Measurements from ENCODE around the gene KCNMA1.

DNA sequence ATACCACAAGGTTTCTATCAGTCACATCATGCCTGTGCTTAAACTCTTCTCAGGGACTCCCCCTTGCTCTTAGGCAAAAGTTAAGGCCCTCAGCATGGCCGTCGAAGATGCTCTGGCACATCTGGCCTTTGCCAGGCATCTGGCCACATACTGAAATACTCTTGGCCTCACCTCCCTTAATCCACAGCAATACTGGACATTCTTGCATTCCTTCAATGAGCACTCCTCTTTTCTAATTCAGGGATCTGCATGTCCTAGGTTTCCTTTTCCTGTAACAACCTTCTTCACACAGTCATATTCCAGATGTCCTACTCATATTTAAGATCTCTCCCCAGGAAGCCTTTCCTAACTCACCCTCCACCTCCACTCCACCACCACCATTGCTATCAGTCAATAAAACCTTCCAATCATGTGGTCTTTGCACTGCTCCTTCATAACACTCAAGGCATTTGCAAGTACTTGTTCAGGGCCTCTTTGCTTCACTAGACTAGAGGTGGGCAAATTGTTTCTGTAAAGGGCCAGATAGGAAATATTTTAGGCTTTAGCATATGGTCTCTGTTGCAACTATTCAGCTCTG, 216.6 kb downstream of the KCNMA1 start:
- no peak for TF ChIP-seq CTCF (IDR thresholded peaks at IDR 0.05; ENCODE audit: poor library complexity, severe bottlenecking)
- TF ChIP-seq RAD21 (conservative IDR thresholded peaks at IDR 0.05): no peak
- no peak for TF ChIP-seq POLR2AphosphoS5 (IDR thresholded peaks at IDR 0.05)
- TF ChIP-seq, protein P1, sequence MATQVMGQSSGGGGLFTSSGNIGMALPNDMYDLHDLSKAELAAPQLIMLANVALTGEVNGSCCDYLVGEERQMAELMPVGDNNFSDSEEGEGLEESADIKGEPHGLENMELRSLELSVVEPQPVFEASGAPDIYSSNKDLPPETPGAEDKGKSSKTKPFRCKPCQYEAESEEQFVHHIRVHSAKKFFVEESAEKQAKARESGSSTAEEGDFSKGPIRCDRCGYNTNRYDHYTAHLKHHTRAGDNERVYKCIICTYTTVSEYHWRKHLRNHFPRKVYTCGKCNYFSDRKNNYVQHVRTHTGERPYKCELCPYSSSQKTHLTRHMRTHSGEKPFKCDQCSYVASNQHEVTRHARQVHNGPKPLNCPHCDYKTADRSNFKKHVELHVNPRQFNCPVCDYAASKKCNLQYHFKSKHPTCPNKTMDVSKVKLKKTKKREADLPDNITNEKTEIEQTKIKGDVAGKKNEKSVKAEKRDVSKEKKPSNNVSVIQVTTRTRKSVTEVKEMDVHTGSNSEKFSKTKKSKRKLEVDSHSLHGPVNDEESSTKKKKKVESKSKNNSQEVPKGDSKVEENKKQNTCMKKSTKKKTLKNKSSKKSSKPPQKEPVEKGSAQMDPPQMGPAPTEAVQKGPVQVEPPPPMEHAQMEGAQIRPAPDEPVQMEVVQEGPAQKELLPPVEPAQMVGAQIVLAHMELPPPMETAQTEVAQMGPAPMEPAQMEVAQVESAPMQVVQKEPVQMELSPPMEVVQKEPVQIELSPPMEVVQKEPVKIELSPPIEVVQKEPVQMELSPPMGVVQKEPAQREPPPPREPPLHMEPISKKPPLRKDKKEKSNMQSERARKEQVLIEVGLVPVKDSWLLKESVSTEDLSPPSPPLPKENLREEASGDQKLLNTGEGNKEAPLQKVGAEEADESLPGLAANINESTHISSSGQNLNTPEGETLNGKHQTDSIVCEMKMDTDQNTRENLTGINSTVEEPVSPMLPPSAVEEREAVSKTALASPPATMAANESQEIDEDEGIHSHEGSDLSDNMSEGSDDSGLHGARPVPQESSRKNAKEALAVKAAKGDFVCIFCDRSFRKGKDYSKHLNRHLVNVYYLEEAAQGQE (IDR thresholded peaks at IDR 0.05; ENCODE audit: borderline replicate concordance): no peak
- TF ChIP-seq EP300 (conservative IDR thresholded peaks at IDR 0.05; ENCODE audit: poor library complexity, severe bottlenecking): no peak

All from neural cell (in vitro differentiated cells).